Lower leg skin (tissue), 4 donors: Measurements from ENCODE around the gene NR5A2. TPM values are rescaled to one million over a fixed set of nuclear protein-coding genes. Genes with fewer than 3 reads are reported as not detected.

ENCODE experiments used
- DNase-seq, 2 donors: peaks; one replicate each; pipeline ENCODE4 v3.0.0-alpha.2; 2019; ENCODE audit warnings: low spot score in 2 of 2
- H3K4me3 ChIP-seq: fragments of 200-600 bp; sonication (generic); 2 replicates; pipeline ENCODE4 v1.5.1; 2017; ENCODE audit warnings: mild to moderate bottlenecking, low read depth; ENCODE audit not compliant: poor library complexity, severe bottlenecking
- CTCF ChIP-seq, 3 donors: fragments of 450-650 bp; IDR thresholded peaks; one replicate each; pipeline ENCODE4 v1.5.1; 2016; ENCODE audit warnings: antibody characterized with exemption in 3 of 3, mild to moderate bottlenecking in 3 of 3, moderate library complexity in 2 of 3
- POLR2A ChIP-seq, 2 donors: fragments of 450-650 bp; IDR thresholded peaks; one replicate each; pipeline ENCODE4 v1.6.1; 2016 to 2017; ENCODE audit warnings: antibody characterized with exemption in 2 of 2, mild to moderate bottlenecking in 1 of 2, moderate library complexity in 1 of 2
- WGBS, 2 donors: methylation state at CpG; one replicate each; pipeline ENCODE4 v1.1.5; 2018; 5-methylcytosine and 5-hydroxymethylcytosine counted together
- intact Hi-C: fragments of 100-400 bp; cut with DNase I; formaldehyde crosslinking; loops from one replicate; pipeline ENCODE4 v1.15.0; 2023; ENCODE audit warnings: low total_unique reads
- total RNA-seq, 4 donors: library from RNA; depleted of rRNA; stranded (reverse); fragments of >200 nt; gene quantifications; one replicate each; pipeline ENCODE4 v1.1.0, GENCODE V29; 2016

The NR5A2 gene
- total RNA-seq, 4 donors from 2014 or later: 0.59 to 2.4 (median 1.2) TPM

DNA sequence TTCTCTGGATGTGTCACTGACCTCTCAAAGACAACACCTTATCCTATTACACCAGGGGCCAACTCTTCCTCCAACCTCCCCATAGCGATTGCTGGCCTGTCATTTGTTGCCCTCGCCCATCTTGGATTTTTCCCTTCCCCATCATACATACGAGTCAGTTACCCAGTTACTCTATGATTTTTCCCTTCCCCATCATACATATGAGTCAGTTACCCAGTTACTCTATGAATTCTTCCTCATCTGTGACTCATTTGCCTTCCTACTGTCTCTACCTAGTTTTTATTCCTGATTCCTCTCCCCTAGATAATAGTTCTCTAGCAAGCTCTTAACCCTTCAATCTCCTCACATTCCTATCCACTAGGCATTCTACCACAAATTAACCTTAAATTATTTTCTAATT lies 178.8 kb downstream of the NR5A2 start:
- no peak for DNase-seq
- intact Hi-C loops: no loop called here
- 76 to 83% methylated on average over 3 of the region's 3 CpGs for WGBS, 2 donors
- TF ChIP-seq CTCF (IDR thresholded peaks at IDR 0.05) (no peak), POLR2A (IDR thresholded peaks at IDR 0.05) (no peak)
- no peak overlapping the region for H3K4me3 ChIP-seq

GRCh38 chr1:200206761-200207160 lies 179.3 kb downstream of the NR5A2 start:
- intact Hi-C loops: no loop called here
- no peak for DNase-seq
- 64 to 75% methylated on average over 1 of the region's 1 CpG for WGBS, 2 donors
- TF ChIP-seq CTCF (IDR thresholded peaks at IDR 0.05) (no peak), POLR2A (IDR thresholded peaks at IDR 0.05) (no peak)
- H3K4me3 ChIP-seq: no peak overlapping the region

DNA sequence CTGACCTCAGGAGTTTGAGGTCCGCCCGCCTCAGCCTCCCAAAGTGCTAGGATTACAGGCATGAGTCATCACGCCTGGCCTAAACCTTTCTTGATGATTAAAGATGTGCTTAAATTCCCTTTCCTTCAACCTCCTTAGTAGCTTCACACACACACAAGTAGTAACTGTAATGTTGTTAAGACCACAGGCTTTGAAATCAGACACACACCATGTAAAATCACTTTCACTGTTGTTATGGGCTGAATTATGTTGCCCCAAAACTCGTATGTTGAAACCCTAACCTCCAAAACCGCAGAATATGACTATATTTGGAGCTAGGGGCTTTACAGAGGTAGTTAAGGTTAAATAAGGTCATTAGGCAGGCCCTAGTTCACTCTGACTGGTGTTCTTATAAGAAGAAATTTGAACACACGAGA lies 180.2 kb downstream of the NR5A2 start:
- intact Hi-C loops: no loop called here
- TF ChIP-seq CTCF (IDR thresholded peaks at IDR 0.05) (no peak), POLR2A (IDR thresholded peaks at IDR 0.05) (no peak)

GRCh38 chr1:200211157-200211556 lies 183.6 kb downstream of the NR5A2 start:
- no peak for DNase-seq
- H3K4me3 ChIP-seq: no peak overlapping the region
- intact Hi-C loops: no loop called here
- 72 to 76% methylated on average over 7 of the region's 7 CpGs for WGBS, 2 donors
- TF ChIP-seq POLR2A (IDR thresholded peaks at IDR 0.05) (no peak), CTCF (IDR thresholded peaks at IDR 0.05) (no peak)

More for the DNA sequence above, 180.2 kb downstream of the NR5A2 start:
- H3K4me3 ChIP-seq: no peak overlapping the region
- DNase-seq: no peak
- WGBS, 2 donors: 68 to 71% methylated on average over 6 of the region's 6 CpGs

GRCh38 chr1:200213392-200213791 lies 185.9 kb downstream of the NR5A2 start:
- no peak overlapping the region for H3K4me3 ChIP-seq
- 89 to 95% methylated on average over 24 of the region's 24 CpGs for WGBS, 2 donors
- no peak for TF ChIP-seq CTCF (IDR thresholded peaks at IDR 0.05)
- intact Hi-C loops: no loop called here
- DNase-seq: no peak

DNA sequence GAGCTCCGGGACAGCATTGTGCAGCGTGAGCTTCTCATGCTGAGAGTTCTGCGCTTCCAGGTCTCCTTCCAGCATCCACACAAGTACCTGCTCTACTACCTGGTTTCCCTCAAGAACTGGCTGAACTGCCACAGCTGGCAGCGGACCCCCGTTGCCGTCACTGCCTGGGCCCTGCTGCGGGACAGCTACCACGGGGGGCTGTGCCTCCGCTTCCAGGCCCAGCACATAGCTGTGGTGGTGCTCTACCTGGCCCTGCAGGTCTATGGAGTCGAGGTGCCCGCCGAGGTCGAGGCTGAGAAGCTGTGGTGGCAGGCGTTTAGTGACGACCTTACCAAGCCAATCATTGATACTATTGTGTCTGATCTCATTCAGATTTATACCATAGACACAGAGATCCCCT lies 186.4 kb downstream of the NR5A2 start:
- DNase-seq: no peak
- no peak overlapping the region for H3K4me3 ChIP-seq
- TF ChIP-seq POLR2A (IDR thresholded peaks at IDR 0.05) (no peak), CTCF (IDR thresholded peaks at IDR 0.05) (no peak)
- intact Hi-C loops: no loop called here
- WGBS, 2 donors: 93 to 96% methylated on average over 13 to 15 of the region's 15 CpGs
